RWPE1 (cell line): ENCODE data around the gene CACNA2D2.
"Not testable (repeated sequence)": the region's sequence is repeated elsewhere in the genome, so short reads cannot be mapped to it uniquely, and the experiment has no call there.

Experiments
- CTCF ChIA-PET: fragments of 350-600 bp; sonication (Branson Sonifier 250); formaldehyde crosslinking; extraction: SDS; loops from one replicate; lab custom pipeline; 2021; lab: Yijun Ruan, JAX
- POLR2A ChIA-PET: fragments of 400-600 bp; formaldehyde crosslinking; extraction: SDS; loops from one replicate; lab custom pipeline; 2020; ENCODE audit warnings: antibody characterized with exemption; ENCODE audit not compliant: low non-redundant PET; lab: Yijun Ruan, JAX
- DNase-seq: peaks from one replicate; pipeline ENCODE4 v3.0.0; 2012; ENCODE audit warnings: low spot score
- H3K27ac ChIP-seq: fragments of 450-650 bp; 2 replicates; pipeline ENCODE4 v1.5.1; 2017
- CTCF ChIP-seq: fragments of 450-650 bp; conservative IDR thresholded peaks from 2 replicates; pipeline ENCODE4 v1.5.1; 2017; ENCODE audit warnings: low read depth, mild to moderate bottlenecking

The CACNA2D2 gene

GRCh38 chr3:50520849-50521248, 17.4 kb upstream of the CACNA2D2 start:
- no peak for DNase-seq
- TF ChIP-seq CTCF: no peak
- POLR2A ChIA-PET: no interaction called here
- CTCF ChIA-PET: interaction anchor here (0.5 to 0.6 kb wide), 2 partner anchors 14 to 911 kb away, joined by 3 read pairs; no protein-coding TSS in a partner anchor
- no peak overlapping the region for H3K27ac ChIP-seq

GRCh38 chr3:50519471-50520089, 16.1 kb upstream of the CACNA2D2 start:
- ChIA-PET POLR2A (no interaction called here), CTCF (no interaction called here)

GRCh38 chr3:50518436-50518835, 15.0 kb upstream of the CACNA2D2 start:
- DNase-seq: no peak
- no peak for TF ChIP-seq CTCF
- H3K27ac ChIP-seq: no peak overlapping the region
- POLR2A ChIA-PET: no interaction called here
- CTCF ChIA-PET: no interaction called here

More at GRCh38 chr3:50519471-50520089, 16.1 kb upstream of the CACNA2D2 start:
- peak; percentile 89 for TF ChIP-seq CTCF
- peak; percentile 53 for DNase-seq
- H3K27ac ChIP-seq: no peak overlapping the region

GRCh38 chr3:50517721-50518206, 14.3 kb upstream of the CACNA2D2 start:
- DNase-seq: no peak
- TF ChIP-seq CTCF: no peak
- POLR2A ChIA-PET: no interaction called here
- CTCF ChIA-PET: no interaction called here
- no peak overlapping the region for H3K27ac ChIP-seq

GRCh38 chr3:50516440-50516871, 13.0 kb upstream of the CACNA2D2 start:
- DNase-seq: no peak
- H3K27ac ChIP-seq: no peak overlapping the region
- CTCF ChIA-PET: no interaction called here
- POLR2A ChIA-PET: no interaction called here
- no peak for TF ChIP-seq CTCF

GRCh38 chr3:50515565-50516439, 12.4 kb upstream of the CACNA2D2 start:
- CTCF ChIA-PET: no interaction called here
- POLR2A ChIA-PET: no interaction called here
- no peak for DNase-seq
- no peak for TF ChIP-seq CTCF
- no peak overlapping the region for H3K27ac ChIP-seq

- POLR2A ChIA-PET, CTCF ChIA-PET, DNase-seq, H3K27ac ChIP-seq: not testable (repeated sequence)
Measured at GRCh38 chr3:50512908-50513307, 9.5 kb upstream of the CACNA2D2 start.
